Panc1 (cell line): ENCODE measurements around the gene ZNF428.

Source experiments
- CTCF ChIP-seq: fragments of 450-650 bp; IDR thresholded peaks from 2 replicates; pipeline ENCODE4 v1.5.1; 2017; ENCODE audit warnings: mild to moderate bottlenecking
- POLR2AphosphoS5 ChIP-seq: IDR thresholded peaks from 2 replicates; pipeline ENCODE4 v1.6.1; 2012; ENCODE audit warnings: mild to moderate bottlenecking, low read depth, low read length, moderate library complexity
- REST ChIP-seq, 2 experiments: IDR thresholded peaks; 2 replicates each; pipeline ENCODE4 v1.6.1; 2011 to 2012; ENCODE audit warnings: low read depth in 2 of 2, control low read depth in 1 of 2, low read length in 1 of 2, mild to moderate bottlenecking in 1 of 2, moderate library complexity in 1 of 2; ENCODE audit not compliant: insufficient read depth in 1 of 2
- SIN3A ChIP-seq: IDR thresholded peaks from 2 replicates; pipeline ENCODE4 v1.6.1; 2012; ENCODE audit warnings: low read depth, mild to moderate bottlenecking, low read length, moderate library complexity, borderline replicate concordance; ENCODE audit not compliant: insufficient read depth
- TCF7L2 ChIP-seq: IDR thresholded peaks from 2 replicates; pipeline ENCODE4 v1.6.1; 2011; ENCODE audit warnings: mild to moderate bottlenecking, low read depth, low read length, inconsistent platforms

DNA sequence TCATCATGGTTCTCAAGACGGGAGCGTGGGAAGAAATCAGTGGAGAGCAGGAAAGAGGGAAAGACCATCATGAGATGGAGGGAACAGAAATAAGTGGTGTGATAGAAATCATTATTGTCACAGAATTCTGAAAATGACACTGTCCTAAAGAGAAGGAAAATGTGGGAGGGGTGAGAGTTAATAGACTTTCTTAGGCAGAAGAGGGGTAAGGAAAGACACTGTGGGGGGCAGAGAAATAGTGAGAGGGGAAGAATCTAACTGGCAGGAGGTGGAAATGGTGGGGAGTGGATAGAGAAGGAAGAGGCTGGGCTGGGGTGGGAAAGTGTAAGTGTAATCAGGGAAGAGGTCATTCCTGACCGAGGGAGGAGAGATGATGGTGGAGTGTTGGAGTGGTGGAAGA is 40.6 kb downstream of the ZNF428 start:
- TF ChIP-seq REST (IDR thresholded peaks at IDR 0.05; ENCODE audit: insufficient read depth in 1 of 2, low read depth in 2 of 2, low read length in 1 of 2) (no peak), CTCF (no peak), POLR2AphosphoS5 (no peak), SIN3A (no peak), TCF7L2 (no peak)
